HFFc6 (cell line): Measurements from ENCODE around the gene FUT7. TPM values are rescaled to one million over a fixed set of nuclear protein-coding genes. Genes with fewer than 3 reads are reported as not detected.

ENCODE experiments used
- DNase-seq: peaks from one replicate; pipeline ENCODE4 v3.0.0-alpha.2; 2018
- H3K27ac Mint-ChIP-seq: 2 replicates; pipeline ENCODE4 v1.8.0; 2020; ENCODE audit warnings: mild to moderate bottlenecking, mixed read lengths
- H3K27me3 Mint-ChIP-seq: 2 replicates; pipeline ENCODE4 v1.8.0; 2021; ENCODE audit warnings: mild to moderate bottlenecking, moderate library complexity, mixed read lengths; ENCODE audit not compliant: insufficient read depth
- H3K36me3 Mint-ChIP-seq: 2 replicates; pipeline ENCODE4 v1.8.0; 2021; ENCODE audit warnings: low read depth, mixed read lengths
- H3K4me1 Mint-ChIP-seq: 2 replicates; pipeline ENCODE4 v1.8.0; 2020; ENCODE audit warnings: low read depth, mixed read lengths
- H3K4me3 Mint-ChIP-seq: 2 replicates; pipeline ENCODE4 v1.8.0; 2020; ENCODE audit warnings: mild to moderate bottlenecking, moderate library complexity, mixed read lengths
- H3K9me3 Mint-ChIP-seq: 2 replicates; pipeline ENCODE4 v1.8.0; 2020; ENCODE audit warnings: mild to moderate bottlenecking, mixed read lengths
- CTCF ChIP-seq: fragments of 200-600 bp; sonication (generic); IDR thresholded peaks from 2 replicates; pipeline ENCODE4 v1.5.0; 2021; ENCODE audit warnings: antibody characterized with exemption, mild to moderate bottlenecking
- total RNA-seq, 6 experiments: library from RNA; stranded (reverse); fragmentation: NEBNext Ultra II Directional; extraction: Animal tissue kit (Norgen Biotek cat#: 25700); gene quantifications; 2 replicates in 1 of 6; 3 replicates in 5 of 6; pipeline ENCODE4 v1.2.3, GENCODE V29; 2021

Gene FUT7
- total RNA-seq, 6 experiments from 2014 or later: not detected

- no peaks in the 10 kb centered on the region for H3K36me3 Mint-ChIP-seq
- H3K4me1 Mint-ChIP-seq: peaks cover 6% of the 10 kb centered on the region
- TF ChIP-seq CTCF: no peak
- no peak overlapping the region for H3K27ac Mint-ChIP-seq
- H3K9me3 Mint-ChIP-seq: no peaks in the 10 kb centered on the region
- DNase-seq: no peak
- H3K27me3 Mint-ChIP-seq: peaks cover 11% of the 10 kb centered on the region
- no peak overlapping the region for H3K4me3 Mint-ChIP-seq
Observed at GRCh38 chr9:137057545-137057944, 25.7 kb upstream of the FUT7 start.

- Mint-ChIP-seq H3K27ac (no peak overlapping the region), H3K9me3 (no peaks in the 10 kb centered on the region), H3K4me3 (no peak overlapping the region), H3K4me1 (peaks cover 6% of the 10 kb centered on the region), H3K36me3 (no peaks in the 10 kb centered on the region), H3K27me3 (peaks cover 12% of the 10 kb centered on the region)
- no peak for DNase-seq
- no peak for TF ChIP-seq CTCF
Observed at GRCh38 chr9:137056739-137057415, 25.0 kb upstream of the FUT7 start.

GRCh38 chr9:137055385-137056364 is 23.8 kb upstream of the FUT7 start:
- TF ChIP-seq CTCF: no peak
- peak; percentile 32 for DNase-seq
- no peak overlapping the region for H3K4me3 Mint-ChIP-seq
- H3K27ac Mint-ChIP-seq: no peak overlapping the region
- no peaks in the 10 kb centered on the region for H3K36me3 Mint-ChIP-seq
- peaks cover 6% of the 10 kb centered on the region for H3K4me1 Mint-ChIP-seq
- peaks cover 12% of the 10 kb centered on the region for H3K27me3 Mint-ChIP-seq
- H3K9me3 Mint-ChIP-seq: no peaks in the 10 kb centered on the region

- no peak for DNase-seq
- H3K4me3 Mint-ChIP-seq: no peak overlapping the region
- no peaks in the 10 kb centered on the region for H3K36me3 Mint-ChIP-seq
- H3K27me3 Mint-ChIP-seq: peaks cover 12% of the 10 kb centered on the region
- H3K9me3 Mint-ChIP-seq: no peaks in the 10 kb centered on the region
- no peak overlapping the region for H3K27ac Mint-ChIP-seq
- TF ChIP-seq CTCF: no peak
- peaks cover 6% of the 10 kb centered on the region for H3K4me1 Mint-ChIP-seq
Observed at GRCh38 chr9:137054932-137055384, 23.1 kb upstream of the FUT7 start.

GRCh38 chr9:137053944-137054931 is 22.4 kb upstream of the FUT7 start, which contains the start of gene ENTPD2:
Gene ENTPD2 (minus strand): TSS chr9:137054061. CDS start chr9:137053997, 64 bp downstream.
- no peak within 1 kb of the TSS for H3K4me3 Mint-ChIP-seq
- no peak within 1 kb of the TSS for H3K27ac Mint-ChIP-seq
- H3K36me3 Mint-ChIP-seq: no peaks in the 10 kb centered on the region
- TF ChIP-seq CTCF: no peak
- H3K27me3 Mint-ChIP-seq: peaks cover 17% of the 10 kb centered on the region
- no peak for DNase-seq
- no peaks in the 10 kb centered on the region for H3K9me3 Mint-ChIP-seq
- peaks cover 6% of the 10 kb centered on the region for H3K4me1 Mint-ChIP-seq
